ENCODE results near the gene FNIP1.
"Not testable (repeated sequence)": the region's sequence is repeated elsewhere in the genome, so short reads cannot be mapped to it uniquely, and the experiment has no call there.

FNIP1 gene

DNA sequence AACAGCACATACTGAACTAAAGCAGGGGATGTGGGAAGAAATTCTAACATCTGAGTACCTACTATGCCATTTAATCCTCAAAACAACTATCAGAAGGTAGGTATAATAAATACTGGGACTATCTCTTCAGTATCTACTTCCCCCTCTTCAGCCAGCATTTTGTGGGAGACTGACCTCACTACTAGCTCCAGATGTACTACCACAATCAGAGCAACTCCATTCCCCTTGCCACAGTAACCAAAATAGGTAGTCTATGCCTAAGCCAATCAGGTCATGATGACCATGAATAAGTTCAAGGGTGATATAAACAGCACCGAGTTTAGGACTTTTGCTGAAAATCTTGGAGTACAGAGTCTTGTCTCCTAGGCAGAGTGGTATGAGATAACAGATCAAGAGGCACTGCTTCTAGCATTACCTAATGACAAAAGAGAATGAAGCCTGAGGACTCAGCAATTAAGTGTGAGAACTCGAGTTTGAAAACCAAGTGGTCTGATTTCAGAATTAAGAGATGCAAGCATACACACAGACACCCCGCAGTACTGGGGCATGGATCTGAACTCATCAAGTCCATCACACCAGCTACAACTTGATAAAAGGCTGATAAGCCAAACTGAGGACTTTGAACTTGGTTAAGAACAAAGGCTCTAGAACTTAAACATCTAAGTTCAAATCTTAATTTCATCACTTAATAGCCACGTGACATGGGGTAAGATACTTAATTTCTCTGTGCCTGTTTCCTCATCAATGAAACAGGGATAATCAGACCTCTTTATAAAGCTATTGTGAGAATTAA lies 9.7 kb downstream of the FNIP1 start:
- DNase-seq (ENCODE audit: low spot score) = no peak

DNA sequence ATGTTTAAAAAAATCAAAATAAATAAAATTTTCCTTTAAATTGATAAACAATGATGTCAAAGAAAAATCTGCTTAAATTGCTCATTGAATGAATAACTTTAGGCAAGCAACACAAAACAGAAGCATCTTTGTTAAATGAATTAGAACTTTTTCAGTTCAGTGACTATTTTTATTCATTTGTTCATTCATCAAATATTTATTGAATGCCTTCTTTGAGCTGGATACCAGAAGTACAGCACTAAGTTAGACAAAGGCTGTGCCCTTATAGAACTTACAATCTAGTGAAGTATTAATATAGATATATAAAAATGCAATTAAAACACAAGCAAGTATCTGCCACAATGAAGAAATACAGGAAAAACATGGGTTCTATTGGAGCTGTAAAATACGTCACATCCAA lies 10.8 kb downstream of the FNIP1 start:
- no peak for DNase-seq (ENCODE audit: low spot score)

DNA sequence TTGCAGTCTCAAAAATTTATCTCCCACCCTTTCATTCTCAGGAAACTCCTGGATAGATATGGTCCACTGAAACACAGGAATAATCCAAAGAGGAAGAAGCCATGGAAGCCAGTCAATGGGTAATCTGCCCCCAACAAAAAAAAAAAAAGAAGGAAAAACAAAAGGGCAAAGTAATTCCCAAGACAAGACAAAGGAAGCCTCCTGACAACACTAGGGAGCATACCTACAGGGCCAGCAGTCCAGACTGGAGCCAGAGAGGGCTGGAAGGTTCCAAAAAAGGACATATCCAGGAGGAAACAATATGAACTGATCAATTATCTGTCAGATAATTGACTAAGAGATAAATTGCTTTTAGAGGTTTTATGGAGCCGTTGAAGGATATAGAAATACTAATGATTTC lies 12.9 kb downstream of the FNIP1 start:
- no peak for DNase-seq (ENCODE audit: low spot score)

DNA sequence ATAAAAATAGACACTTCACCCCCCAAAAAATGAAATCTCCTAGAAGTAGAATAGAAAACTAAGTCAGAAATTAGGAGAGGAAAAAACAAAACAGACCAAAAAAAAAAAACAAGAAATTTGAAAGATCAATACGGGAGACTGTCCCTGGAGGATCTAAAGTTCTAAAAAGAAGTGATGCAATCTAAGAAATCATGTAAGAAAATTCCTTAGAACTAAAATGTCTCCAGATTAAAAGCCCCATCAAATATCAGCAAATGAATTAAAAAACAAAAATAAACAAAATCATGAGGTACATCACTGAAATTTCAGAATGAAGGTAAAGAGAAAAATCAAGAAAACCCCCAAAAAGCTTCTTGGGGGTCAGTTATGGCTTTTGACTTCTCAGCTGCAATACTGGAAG lies 13.5 kb downstream of the FNIP1 start:
- DNase-seq (ENCODE audit: low spot score) = no peak

DNA sequence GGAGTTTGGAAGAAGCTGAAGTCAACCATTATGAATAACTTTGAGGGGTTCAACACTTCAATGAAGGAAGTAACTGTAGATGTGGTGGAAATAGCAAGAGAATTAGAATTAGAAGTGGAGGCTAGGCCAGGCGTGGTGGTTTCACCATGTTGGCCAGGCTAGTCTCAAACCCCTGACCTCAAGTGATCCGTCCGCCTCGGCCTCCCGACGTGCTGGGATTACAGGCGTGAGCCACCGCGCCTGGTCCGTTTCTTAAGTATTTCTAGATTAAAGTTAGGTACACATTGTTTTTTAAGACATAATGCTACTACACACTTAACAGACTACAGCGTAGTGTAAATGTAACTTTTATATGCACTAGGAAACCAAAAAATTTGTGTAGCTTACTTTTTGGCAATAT lies 14.1 kb downstream of the FNIP1 start:
- no peak for DNase-seq (ENCODE audit: low spot score)

DNA sequence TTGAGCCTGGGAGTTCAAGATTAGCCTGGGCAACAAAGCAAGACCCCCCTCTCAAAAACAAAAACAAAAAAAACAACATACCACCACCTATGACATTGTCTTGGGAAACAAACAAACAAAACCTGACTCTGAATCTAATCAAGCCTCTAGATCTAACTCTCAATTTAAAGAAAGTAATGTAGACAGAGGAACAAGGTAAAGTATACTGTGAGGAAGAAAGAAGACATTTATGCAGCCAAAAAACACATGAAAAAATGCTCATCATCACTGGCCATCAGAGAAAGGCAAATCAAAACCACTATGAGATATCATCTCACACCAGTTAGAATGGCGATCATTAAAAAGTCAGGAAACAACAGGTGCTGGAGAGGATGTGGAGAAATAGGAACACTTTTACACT lies 18.7 kb downstream of the FNIP1 start:
- not testable (repeated sequence) for DNase-seq (ENCODE audit: low spot score)

DNA sequence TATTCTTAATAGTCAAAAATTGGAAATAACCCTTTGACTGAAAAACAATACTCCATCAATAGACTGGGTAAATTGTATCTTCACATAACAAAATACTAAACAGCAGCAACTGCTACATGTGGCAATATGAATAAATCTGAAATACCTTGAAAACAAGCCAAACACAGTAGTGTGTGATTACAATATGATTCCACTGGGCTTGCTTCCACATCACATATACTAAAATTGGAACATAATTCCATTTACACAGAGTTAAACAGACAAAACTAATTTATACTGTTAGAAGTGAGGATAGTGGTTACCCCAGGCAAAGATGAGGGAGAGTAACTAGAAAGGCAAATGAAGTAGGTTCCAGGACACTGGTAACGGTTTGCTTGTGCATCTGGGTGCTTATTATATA lies 20.4 kb downstream of the FNIP1 start:
- DNase-seq (ENCODE audit: low spot score) = no peak

DNA sequence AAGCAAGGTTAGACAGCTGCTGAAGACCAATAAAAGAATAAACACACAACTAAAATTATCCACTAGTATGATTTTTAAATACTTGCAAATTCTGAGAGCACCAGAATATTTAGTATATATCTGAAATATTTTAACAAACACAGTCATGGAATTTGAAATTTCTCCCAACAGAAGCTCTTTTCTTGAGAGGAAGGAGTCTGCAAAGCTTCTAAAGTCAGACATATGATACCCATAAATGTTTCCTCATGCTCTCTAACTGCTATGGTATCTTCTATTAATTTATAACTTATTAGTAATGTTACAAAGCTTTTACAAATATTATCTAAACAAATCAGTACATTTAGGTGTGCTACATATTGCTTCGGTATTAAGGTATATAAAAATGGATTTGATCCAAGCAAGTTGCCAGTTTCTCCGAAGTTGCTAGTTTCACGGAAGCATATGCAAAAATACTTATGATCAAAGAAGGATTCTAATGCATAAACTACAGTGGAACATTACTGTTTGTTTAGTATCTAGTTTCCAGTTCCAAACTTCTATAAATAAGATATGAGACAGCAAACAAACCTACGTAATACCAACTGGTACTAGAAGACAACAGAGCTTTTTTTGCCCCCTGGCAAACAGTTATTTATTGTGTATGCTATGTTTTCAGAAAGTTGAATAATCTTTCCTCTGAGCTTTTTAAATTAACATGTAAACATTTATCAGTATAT lies 22.0 kb downstream of the FNIP1 start:
- no peak for DNase-seq (ENCODE audit: low spot score)

DNA sequence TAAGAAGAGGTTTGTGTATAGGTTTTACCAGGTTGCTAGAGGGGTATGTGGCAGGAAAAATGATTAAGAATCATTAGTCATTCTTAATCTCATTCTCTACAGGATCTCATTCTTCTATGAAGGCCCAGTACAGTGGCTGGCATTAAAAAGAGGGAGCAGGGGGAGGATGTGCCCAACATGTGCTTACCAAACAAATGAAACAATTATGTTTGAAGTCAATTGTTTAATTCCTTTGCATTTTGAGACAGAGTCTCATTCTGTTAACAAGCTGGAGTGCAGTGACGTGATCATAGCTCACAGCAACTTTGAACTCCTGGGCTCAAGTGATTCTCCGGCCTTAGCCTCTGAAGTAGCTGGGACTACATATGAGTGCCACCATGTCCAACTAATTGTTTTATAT lies 23.0 kb downstream of the FNIP1 start:
- DNase-seq (ENCODE audit: low spot score) = no peak

DNA sequence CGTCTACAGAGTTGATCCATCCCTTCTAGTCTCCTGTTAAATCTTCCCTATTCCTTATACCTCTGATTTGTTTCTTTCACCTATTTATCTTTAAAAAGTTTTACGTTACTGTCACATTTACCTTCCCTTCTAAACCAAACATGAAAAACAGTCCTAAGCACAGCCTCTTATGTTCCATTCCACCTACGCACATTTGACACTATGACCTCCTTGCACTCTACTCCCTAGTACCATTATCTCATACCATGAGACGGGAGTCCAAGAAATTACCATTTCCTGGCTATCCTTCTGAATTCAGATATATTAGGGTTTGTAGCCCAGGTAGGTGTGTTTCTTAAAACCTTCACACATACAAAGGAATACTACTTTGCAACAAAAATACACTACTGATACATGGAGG lies 25.1 kb downstream of the FNIP1 start:
- DNase-seq (ENCODE audit: low spot score) = no peak

DNA sequence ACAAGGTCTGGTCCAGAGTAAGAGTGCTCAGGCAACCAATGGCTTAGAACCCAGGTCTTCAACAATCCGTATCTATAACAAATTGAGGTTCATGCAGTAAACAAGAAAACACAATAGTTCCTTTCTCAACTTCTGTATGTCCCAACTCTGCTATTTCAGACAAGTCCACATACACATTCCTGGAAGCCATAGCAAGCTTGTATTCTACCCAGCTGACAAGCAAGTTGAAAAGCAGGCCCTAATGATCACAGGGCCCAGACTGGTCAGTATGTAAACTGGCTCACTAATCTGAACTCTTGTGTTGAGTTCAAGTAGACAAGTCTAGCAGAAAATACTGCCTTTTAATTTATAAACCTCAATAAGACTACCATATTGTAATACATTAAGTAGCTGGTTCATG lies 26.9 kb downstream of the FNIP1 start:
- no peak for DNase-seq (ENCODE audit: low spot score)

DNA sequence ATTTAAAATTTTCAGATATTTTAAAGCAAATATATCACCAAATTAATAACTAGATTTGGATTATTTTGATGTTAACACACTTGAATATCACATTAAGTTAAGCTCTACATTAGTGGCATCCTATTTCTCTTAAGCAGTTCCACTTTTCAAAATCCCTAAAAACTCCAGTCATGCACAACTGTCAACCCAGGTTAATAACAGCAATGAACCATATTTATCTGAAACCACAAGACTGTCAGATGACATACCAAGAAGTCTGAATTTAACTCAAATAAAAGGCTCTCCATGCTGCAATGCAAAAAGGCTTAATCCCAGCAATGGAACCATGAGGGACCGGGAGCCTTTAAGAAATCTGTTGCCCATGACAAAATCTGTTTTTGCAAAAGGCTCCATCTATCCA lies 27.5 kb downstream of the FNIP1 start:
- DNase-seq (ENCODE audit: low spot score) = no peak

DNA sequence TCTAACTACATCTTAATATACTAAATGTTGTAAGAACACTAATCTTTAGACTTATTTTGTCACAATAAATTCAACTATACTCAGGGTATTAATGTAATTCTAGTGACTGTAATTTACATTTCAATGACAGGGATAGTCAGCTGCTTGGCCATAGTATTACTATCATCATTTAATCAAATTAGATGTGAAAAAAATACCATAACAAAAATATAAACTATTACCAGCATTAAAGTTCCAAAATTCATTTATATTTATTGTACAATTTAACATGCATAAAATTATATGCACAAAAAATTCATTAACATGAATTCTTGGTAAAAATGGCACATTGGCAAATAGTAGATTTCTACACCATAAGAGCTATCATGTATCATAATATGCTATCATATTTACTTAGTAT lies 28.9 kb downstream of the FNIP1 start:
- DNase-seq (ENCODE audit: low spot score) = no peak

DNA sequence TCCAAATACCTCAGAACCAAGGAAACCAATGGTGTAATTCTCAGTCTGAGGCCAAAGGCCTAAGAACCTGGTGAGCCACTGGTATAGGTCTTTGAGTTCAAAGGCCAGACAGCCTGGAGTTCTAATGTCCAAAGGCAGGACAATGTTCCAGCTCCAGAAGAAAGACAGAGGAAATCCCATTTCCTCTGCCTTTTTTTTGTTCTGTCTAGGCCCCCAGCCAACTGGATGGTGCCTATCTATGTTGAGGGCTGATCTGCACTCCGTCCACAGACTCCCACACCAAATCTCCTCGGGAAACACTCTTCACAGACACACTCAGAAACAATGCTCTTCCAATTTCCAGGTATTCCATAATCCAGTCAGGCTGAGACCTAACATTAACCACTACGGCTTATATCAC lies 30.1 kb downstream of the FNIP1 start:
- no peak for DNase-seq (ENCODE audit: low spot score)

DNA sequence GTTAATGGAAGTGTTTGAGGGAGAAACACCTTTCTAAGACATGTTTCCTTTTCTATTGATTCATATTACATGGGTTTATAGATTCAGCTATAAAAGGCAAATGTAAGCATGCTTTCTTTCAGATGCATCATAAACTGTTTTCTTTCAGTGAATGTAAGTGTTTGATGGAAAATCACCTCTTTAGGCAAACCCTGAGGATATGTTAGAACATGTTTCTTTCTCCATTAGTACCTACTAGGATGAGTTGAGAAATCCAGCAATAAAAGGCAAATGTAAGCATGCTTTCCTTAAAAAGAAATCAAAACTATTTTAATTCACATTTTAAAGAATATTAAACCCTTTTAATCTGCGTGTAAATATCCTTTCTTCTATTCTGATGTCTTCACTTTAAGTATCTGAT lies 31.6 kb downstream of the FNIP1 start:
- no peak for DNase-seq (ENCODE audit: low spot score)

DNA sequence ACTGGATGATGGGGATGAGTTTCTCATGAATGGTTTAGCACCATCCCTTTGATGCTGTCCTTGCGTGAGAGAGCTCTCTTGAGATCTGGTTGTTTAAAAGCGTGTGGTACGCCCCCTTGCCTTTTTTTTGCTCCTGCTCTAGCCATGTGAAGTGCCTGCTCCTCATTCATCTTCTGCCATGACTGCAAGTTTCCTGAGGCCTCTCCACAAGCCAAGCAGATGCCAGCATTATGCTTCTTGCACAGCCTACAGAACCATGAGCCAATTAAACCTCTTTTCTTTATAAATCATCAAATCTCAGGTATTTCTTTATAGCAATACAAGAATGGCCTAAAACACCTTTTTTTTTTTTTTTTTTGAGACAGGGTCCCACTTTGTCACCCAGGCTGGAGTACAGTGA lies 32.8 kb downstream of the FNIP1 start:
- no peak for DNase-seq (ENCODE audit: low spot score)

DNA sequence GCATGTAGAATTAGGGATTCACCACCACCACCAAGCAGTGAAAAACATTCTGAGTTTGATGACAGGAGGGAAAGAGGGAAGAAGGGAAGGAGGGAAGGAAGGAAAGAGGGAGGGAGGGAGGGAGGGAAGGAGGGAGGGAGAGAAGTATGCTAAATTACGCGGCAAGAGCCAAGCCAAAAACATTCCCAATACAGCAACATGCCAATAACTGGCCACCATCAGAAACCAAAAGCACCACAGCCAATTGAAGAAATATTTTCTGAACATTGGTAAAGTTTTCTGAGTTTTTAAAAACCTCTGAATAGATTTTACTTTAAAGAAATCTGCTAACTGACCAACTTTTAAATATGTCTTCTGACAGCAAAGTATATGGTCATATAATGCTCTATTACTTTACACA lies 36.0 kb downstream of the FNIP1 start:
- DNase-seq (ENCODE audit: low spot score) = no peak

DNA sequence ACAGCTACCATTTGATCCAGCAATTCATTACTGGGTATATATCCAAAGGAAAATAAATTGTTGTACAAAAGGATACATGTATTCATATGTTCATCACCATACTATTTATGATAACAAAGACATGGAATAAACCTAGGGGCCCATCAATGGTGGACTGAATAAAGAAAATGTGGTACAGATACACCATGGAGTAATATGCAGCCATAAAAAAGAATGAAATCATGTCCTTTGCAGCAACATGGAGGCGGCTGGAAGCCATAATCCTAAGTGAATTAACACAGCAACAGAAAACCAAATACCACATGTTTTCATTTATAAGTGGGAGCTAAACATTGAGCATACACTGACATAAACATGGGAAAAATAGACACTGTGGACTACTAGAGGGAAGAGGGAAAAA lies 37.1 kb downstream of the FNIP1 start:
- DNase-seq (ENCODE audit: low spot score) = no peak

DNA sequence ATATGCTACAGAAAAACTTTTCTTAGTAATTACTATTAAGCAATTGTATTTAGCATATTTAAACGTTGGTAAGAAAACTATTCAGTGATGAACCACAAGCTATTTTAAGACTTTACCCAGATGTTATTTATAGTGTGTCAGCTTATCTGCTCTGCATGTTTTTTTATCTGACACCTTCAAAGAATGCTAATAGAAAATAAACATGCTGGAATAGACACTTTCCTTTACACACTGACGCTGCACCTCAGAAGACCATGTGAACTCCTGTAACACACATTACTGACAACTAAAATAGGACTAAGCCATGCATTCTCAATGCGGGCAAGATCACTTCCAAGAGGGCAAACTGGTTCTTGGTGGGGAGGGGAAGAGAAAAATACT lies 38.3 kb downstream of the FNIP1 start:
- no peak for DNase-seq (ENCODE audit: low spot score)

DNA sequence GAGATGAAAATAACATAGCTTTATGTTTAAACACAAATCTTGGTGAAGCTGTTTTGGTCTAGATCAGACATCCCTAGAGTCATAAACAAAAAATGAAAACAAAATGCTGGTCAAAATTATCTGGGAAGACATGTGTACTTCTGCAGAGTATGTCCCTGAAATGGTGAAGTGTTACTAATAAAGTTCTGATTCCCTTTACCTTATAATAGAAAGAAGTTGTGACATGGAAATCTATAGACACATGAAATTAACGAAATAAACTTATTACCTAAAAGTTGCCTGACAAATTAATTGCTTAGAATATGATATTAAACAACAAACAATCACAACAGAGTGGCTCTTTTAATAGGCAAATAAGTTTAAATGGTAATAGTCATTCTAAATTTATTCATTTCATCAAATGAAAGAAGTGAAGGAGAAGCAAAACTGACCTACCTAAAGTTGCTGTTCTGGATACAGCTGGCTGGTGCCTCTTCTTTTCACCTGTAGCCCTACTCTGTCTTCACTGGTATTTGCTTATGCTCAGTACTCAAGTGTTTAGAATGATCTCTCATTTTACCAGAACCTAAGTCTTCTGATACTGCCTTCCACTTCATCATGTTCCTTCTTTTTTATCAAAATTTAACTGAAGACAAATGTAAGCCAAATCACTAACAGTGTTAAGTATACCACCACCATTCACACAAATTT lies 38.8 kb downstream of the FNIP1 start:
- no peak for DNase-seq (ENCODE audit: low spot score)

DNA sequence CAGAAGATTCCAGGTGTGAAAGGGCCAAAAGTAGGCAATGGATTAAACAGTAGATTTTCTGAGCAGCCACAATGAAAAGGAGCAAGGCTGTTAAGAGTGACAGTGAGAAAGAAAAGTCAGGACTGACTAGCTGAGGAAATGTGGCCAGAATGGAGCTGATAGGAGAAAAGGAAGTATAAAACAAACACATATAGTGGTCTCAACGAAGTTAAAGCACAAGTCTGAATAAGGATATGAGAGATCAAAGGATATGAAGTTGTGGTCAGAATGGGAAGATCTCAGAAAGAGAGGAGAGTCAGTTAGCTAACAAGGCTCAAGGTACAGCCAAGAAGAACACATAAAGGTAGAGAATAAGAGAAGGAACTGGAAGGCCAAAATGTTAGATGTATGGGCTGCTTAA lies 39.9 kb downstream of the FNIP1 start:
- no peak for DNase-seq (ENCODE audit: low spot score)

DNA sequence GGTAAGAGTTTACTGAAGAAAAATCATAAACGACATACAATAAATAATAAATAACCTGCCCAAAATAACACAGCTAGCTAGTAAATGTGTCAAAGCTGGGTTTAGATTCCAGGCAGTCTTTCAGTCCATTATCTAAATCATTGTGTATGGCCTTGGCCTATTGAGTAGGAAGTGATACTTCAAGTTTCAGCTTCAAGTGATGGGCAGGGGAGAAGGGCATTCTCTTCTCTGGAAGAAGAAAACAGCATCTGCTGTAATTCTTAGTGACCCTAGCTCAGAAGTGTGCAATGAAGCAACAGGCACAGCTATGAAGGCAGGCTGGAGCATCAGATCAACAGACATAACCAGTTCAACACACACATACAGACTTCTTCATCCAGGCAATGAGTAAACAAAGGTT lies 42.5 kb downstream of the FNIP1 start:
- DNase-seq (ENCODE audit: low spot score) = no peak

DNA sequence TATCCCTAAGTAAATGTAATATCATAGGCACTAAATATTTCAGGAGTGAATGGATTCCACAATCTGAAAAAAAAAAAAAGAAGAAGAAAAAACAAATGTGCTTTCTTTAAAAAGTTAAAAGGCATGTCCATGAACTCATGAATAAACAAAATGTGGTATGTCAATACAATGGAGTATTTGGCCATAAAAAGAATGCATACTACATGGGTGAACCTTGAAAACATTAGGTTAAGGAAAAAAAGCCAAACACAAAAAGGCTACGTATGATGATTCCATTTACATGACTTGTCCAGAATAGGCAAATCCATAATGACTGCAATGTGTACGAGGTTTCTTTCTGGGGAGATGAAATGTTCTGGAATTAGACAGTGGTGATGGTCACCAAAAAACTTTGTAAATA lies 45.3 kb downstream of the FNIP1 start:
- no peak for DNase-seq (ENCODE audit: low spot score)
